Suprapubic skin (tissue), 4 donors: ENCODE results near the gene SLC26A9. TPM values are rescaled to one million over a fixed set of nuclear protein-coding genes. Genes with fewer than 3 reads are reported as not detected.

Experiments
- DNase-seq, 2 donors: peaks; one replicate each; pipeline ENCODE4 v3.0.0-alpha.2; 2019; ENCODE audit warnings: low spot score in 2 of 2
- H3K27ac ChIP-seq: fragments of 200-600 bp; sonication (generic); one replicate; pipeline ENCODE4 v1.5.1; 2019
- H3K27me3 ChIP-seq: fragments of 200-600 bp; sonication (generic); one replicate; pipeline ENCODE4 v1.5.1; 2019
- H3K36me3 ChIP-seq: fragments of 200-600 bp; sonication (generic); one replicate; pipeline ENCODE4 v1.5.1; 2019
- H3K4me1 ChIP-seq: fragments of 200-600 bp; sonication (generic); one replicate; pipeline ENCODE4 v1.5.1; 2019
- H3K4me3 ChIP-seq: fragments of 200-600 bp; sonication (generic); one replicate; pipeline ENCODE4 v1.5.1; 2019; ENCODE audit warnings: mild to moderate bottlenecking
- H3K9me3 ChIP-seq: fragments of 200-600 bp; sonication (generic); one replicate; pipeline ENCODE4 v1.5.1; 2019
- EP300 ChIP-seq: sonication (generic); formaldehyde crosslinking; IDR thresholded peaks from one replicate; pipeline ENCODE4 v1.6.1; 2017; ENCODE audit warnings: antibody characterized with exemption
- POLR2A ChIP-seq, 2 donors: fragments of 450-650 bp; IDR thresholded peaks; one replicate each; pipeline ENCODE4 v1.6.1; 2017; ENCODE audit warnings: antibody characterized with exemption in 2 of 2, mild to moderate bottlenecking in 2 of 2, moderate library complexity in 2 of 2
- POLR2AphosphoS5 ChIP-seq, 3 donors: sonication (generic); formaldehyde crosslinking; IDR thresholded peaks; one replicate each; pipeline ENCODE4 v1.6.1; 2017; ENCODE audit warnings: antibody characterized with exemption in 3 of 3
- WGBS: methylation state at CpG from one replicate; pipeline ENCODE4 v1.1.5; 2018; 5-methylcytosine and 5-hydroxymethylcytosine counted together
- total RNA-seq, 4 donors: library from RNA; depleted of rRNA; stranded (reverse); fragments of >200 nt; gene quantifications; one replicate each; pipeline ENCODE4 v1.1.0, GENCODE V29; 2016
- TF ChIP-seq, protein P1 (sequence below), 2 donors: fragments of 200-600 bp in 1 of 2; fragments of 450-650 bp in 1 of 2; sonication (generic) in 1 of 2; IDR thresholded peaks; one replicate each; pipeline ENCODE4 v1.5.1; 2016 to 2019; ENCODE audit warnings: antibody characterized with exemption in 2 of 2, mild to moderate bottlenecking in 1 of 2, moderate library complexity in 1 of 2

Gene SLC26A9
- total RNA-seq, 4 donors from 2014 or later: 5.7 to 7.2 (median 6.6) TPM

DNA sequence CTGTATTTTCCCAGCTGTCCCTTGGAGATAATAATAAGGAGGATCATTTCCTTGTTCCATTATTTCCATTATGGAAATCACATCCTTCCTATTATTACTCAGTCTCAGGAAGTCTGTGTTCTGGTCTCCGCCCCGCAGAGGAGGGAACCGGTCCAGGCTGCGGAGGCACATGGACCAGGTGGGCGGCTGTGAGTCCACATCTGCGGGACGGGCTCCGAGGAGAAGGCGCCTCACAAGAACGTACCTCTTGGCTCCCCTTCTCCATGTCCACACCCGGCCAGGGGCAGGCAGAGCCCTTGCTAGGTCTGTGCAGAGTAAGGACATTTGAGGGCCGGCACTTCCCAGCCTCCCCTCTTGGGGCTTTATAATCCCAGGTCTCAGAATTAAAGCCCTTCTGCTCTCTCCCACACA lies 45.3 kb upstream of the SLC26A9 start:
- 53% methylated on average over 12 of the region's 12 CpGs for WGBS
- Histone ChIP-seq H3K4me3 (no peak overlapping the region), H3K27me3 (no peaks in the 10 kb centered on the region), H3K9me3 (no peaks in the 10 kb centered on the region), H3K4me1 (peaks cover 36% of the 10 kb centered on the region), H3K27ac (no peak overlapping the region), H3K36me3 (peaks cover 44% of the 10 kb centered on the region)
- peak in 1 of 2 donors; percentile 56 for DNase-seq
- TF ChIP-seq, protein P1, sequence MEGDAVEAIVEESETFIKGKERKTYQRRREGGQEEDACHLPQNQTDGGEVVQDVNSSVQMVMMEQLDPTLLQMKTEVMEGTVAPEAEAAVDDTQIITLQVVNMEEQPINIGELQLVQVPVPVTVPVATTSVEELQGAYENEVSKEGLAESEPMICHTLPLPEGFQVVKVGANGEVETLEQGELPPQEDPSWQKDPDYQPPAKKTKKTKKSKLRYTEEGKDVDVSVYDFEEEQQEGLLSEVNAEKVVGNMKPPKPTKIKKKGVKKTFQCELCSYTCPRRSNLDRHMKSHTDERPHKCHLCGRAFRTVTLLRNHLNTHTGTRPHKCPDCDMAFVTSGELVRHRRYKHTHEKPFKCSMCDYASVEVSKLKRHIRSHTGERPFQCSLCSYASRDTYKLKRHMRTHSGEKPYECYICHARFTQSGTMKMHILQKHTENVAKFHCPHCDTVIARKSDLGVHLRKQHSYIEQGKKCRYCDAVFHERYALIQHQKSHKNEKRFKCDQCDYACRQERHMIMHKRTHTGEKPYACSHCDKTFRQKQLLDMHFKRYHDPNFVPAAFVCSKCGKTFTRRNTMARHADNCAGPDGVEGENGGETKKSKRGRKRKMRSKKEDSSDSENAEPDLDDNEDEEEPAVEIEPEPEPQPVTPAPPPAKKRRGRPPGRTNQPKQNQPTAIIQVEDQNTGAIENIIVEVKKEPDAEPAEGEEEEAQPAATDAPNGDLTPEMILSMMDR (IDR thresholded peaks at IDR 0.05): no peak
- TF ChIP-seq EP300 (no peak), POLR2AphosphoS5 (IDR thresholded peaks at IDR 0.05) (no peak)

DNA sequence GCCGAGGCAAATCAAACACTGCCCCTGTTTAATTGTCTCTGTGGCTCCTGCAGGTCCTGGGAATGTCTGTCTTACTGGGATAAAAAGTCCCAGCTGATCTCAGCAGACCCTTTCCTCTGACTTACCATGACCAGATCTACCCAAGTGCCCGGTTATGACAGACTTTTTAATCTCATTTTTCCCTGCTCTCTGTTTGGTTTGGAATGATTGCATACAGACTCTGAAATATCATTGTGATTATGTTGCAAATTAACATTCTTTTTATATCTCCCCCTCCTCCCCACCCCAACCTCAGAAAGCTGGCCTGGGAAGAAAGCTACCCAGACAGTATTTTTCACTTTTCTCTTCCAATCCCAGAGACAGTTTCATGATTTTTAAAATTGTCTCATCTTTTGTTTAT lies 43.6 kb upstream of the SLC26A9 start:
- Histone ChIP-seq H3K27me3 (no peaks in the 10 kb centered on the region), H3K36me3 (peaks cover 37% of the 10 kb centered on the region), H3K4me3 (no peak overlapping the region), H3K27ac (peak overlapping the region; percentile 51), H3K9me3 (no peaks in the 10 kb centered on the region), H3K4me1 (peaks cover 43% of the 10 kb centered on the region)
- TF ChIP-seq POLR2AphosphoS5 (IDR thresholded peaks at IDR 0.05): no peak
- no peak for TF ChIP-seq EP300
- TF ChIP-seq, protein P1 (IDR thresholded peaks at IDR 0.05): no peak
- TF ChIP-seq POLR2A (IDR thresholded peaks at IDR 0.05): no peak
- no peak for DNase-seq
- 48% methylated on average over 2 of the region's 2 CpGs for WGBS

DNA sequence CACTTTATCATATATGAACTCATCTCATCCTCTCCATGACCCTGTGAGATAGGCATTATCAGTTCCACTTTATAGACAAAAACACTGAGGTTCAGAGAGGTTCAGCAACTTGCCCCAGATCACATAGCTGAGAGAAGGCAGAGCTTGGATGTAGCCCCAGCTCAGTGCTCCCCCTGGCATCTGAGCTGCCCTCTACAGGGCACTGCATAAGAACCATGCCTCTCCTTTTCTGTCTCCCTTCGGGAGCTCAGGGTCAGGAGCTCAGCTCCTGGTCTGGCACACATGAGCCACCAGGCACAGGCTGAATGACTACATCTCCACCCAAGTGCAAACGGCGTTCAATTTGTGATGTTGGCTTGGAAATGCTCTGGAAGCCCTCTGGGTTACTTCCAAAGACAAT lies 43.0 kb upstream of the SLC26A9 start:
- Histone ChIP-seq H3K4me1 (peaks cover 43% of the 10 kb centered on the region), H3K9me3 (no peaks in the 10 kb centered on the region), H3K4me3 (no peak overlapping the region), H3K27me3 (no peaks in the 10 kb centered on the region), H3K27ac (peak overlapping the region; percentile 51), H3K36me3 (peaks cover 34% of the 10 kb centered on the region)
- 25% methylated on average over 3 of the region's 3 CpGs for WGBS
- DNase-seq: no peak
- TF ChIP-seq POLR2A (IDR thresholded peaks at IDR 0.05) (no peak), POLR2AphosphoS5 (IDR thresholded peaks at IDR 0.05) (no peak), EP300 (no peak)
- TF ChIP-seq, protein P1 (IDR thresholded peaks at IDR 0.05): no peak

DNA sequence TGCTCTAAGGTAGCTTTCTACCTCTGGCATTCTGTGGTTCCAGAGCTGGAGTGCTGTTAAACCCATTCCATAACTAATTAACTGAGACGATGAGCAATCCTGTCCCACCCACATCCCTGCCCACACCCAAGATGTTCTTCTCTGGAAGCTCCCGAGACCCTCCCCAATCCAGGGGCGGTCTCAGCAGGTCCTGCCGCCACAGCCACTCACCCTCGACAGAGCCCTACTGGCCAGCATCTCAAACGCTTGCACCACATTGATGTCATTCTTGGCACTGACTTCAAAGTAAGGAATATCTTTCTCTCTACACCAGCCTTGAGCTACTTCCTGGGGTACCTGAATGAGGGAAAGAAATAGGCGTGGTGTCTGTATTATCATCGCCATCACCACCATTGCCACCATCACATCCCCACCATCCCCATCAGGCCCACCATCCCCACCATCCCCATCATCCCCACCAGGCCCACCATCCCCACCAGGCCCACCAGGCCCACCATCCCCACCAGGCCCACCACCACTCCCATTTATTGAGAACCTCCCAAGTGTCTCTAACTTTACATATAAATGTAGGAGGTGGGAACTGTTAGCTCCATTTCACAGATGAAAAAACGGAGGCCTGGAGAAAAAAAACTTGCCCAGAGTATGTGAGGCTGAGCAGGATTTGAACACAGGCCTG lies 42.2 kb upstream of the SLC26A9 start:
- TF ChIP-seq, protein P1 (IDR thresholded peaks at IDR 0.05): no peak
- TF ChIP-seq EP300: no peak
- TF ChIP-seq POLR2A (IDR thresholded peaks at IDR 0.05): no peak
- no peak for TF ChIP-seq POLR2AphosphoS5 (IDR thresholded peaks at IDR 0.05)
- Histone ChIP-seq H3K36me3 (peaks cover 26% of the 10 kb centered on the region), H3K4me3 (no peak overlapping the region), H3K9me3 (no peaks in the 10 kb centered on the region), H3K27me3 (no peaks in the 10 kb centered on the region), H3K4me1 (peaks cover 43% of the 10 kb centered on the region), H3K27ac (peak overlapping the region; percentile 49)
- 60% methylated on average over 8 of the region's 9 CpGs for WGBS
- DNase-seq: peak in 1 of 2 donors; percentile 55

DNA sequence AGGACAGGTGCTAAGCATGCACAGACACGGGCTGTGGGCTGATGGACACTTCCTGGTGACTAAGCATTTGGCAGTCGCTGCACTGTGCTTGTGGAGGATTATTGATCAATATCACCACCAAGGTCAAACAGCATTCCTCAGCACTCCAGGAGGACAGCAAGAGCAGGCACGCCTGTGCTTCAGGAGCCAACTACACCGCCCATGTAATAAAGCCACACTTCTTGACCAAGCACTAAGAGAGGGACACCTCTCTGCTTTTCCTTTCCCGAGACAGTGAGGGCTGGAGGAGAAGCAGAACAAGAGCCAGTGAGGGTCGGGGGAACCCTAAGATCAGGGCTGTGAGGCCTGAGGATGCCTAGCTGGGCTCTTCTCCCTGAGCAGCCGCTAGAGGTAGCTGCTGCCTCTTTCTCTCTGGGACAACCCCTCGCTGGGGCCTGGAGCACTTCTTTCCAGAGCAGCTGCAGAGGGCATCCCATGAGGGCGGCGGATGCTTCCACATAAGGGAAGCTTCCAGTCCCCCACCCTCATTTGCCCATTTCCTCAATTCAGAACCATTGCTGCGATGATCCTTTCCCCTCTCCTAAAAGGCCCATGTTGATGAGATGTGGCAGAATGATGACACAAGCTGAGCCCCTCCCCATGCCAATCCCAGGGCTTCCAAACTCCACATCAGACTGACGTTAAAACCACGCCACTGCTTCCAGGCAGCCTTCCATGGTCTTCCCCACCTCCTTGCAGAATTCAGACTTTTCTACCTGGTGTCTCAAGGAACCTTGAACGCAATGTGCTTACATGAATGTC lies 40.9 kb upstream of the SLC26A9 start:
- H3K36me3 ChIP-seq: peaks cover 17% of the 10 kb centered on the region
- WGBS: 29% methylated on average over 9 of the region's 14 CpGs
- H3K4me3 ChIP-seq: no peak overlapping the region
- H3K4me1 ChIP-seq: peaks cover 42% of the 10 kb centered on the region
- TF ChIP-seq POLR2AphosphoS5 (IDR thresholded peaks at IDR 0.05) (peak in 1 of 3 donors; percentile 5), EP300 (no peak)
- TF ChIP-seq, protein P1 (IDR thresholded peaks at IDR 0.05): peak; percentile 58 to 74
- DNase-seq: peak in 1 of 2 donors; percentile 77
- peak overlapping the region; percentile 49 for H3K27ac ChIP-seq
- no peaks in the 10 kb centered on the region for H3K27me3 ChIP-seq
- no peaks in the 10 kb centered on the region for H3K9me3 ChIP-seq
